GM21619 (cell line): ENCODE results near the gene KLHL28.

Experiments used
- ATAC-seq: cut with Tn5 transposase; IDR thresholded peaks from one replicate; pipeline ENCODE4 v1.9.1; 2021; ENCODE audit not compliant: unreplicated experiment

The KLHL28 gene

GRCh38 chr14:44961554-44962333 lies at the start of gene KLHL28, which contains the start of gene TOGARAM1:
Gene KLHL28 (minus strand): TSS chr14:44961947. CDS start chr14:44945928, 16,019 bp downstream.
Gene TOGARAM1 (plus strand): TSS chr14:44962190. CDS start chr14:44962422, 232 bp downstream.
- peak; percentile 90 for ATAC-seq

GRCh38 chr14:45003924-45004323 lies 42.2 kb upstream of the KLHL28 start:
- no peak for ATAC-seq

- ATAC-seq = no peak
Measured at GRCh38 chr14:44995770-44996294, 34.1 kb upstream of the KLHL28 start.

- no peak for ATAC-seq
Measured at GRCh38 chr14:44995196-44995595, 33.4 kb upstream of the KLHL28 start.

GRCh38 chr14:44990533-44990932 lies 28.8 kb upstream of the KLHL28 start:
- no peak for ATAC-seq

- ATAC-seq = no peak
Measured at GRCh38 chr14:44989497-44990440, 28.0 kb upstream of the KLHL28 start.

GRCh38 chr14:44988694-44989093 lies 26.9 kb upstream of the KLHL28 start:
- ATAC-seq = no peak

- ATAC-seq = no peak
Measured at GRCh38 chr14:44982594-44982993, 20.8 kb upstream of the KLHL28 start.

- no peak for ATAC-seq
Measured at GRCh38 chr14:44981198-44981597, 19.5 kb upstream of the KLHL28 start.

GRCh38 chr14:44979740-44980356 lies 18.1 kb upstream of the KLHL28 start:
- no peak for ATAC-seq

GRCh38 chr14:44979273-44979672 lies 17.5 kb upstream of the KLHL28 start:
- no peak for ATAC-seq

GRCh38 chr14:44971459-44971858 lies 9.7 kb upstream of the KLHL28 start:
- no peak for ATAC-seq

- ATAC-seq = peak; percentile 51
Measured at GRCh38 chr14:44970907-44971306, 9.2 kb upstream of the KLHL28 start.

- ATAC-seq = no peak
Measured at GRCh38 chr14:44968714-44969113, 7.0 kb upstream of the KLHL28 start.

GRCh38 chr14:44966601-44967336 lies 5.0 kb upstream of the KLHL28 start:
- ATAC-seq = no peak

GRCh38 chr14:44963775-44964380 lies 2.1 kb upstream of the KLHL28 start:
- no peak for ATAC-seq

- ATAC-seq = no peak
Measured at GRCh38 chr14:44963044-44963528, 1.3 kb upstream of the KLHL28 start.

GRCh38 chr14:44962334-44963043 lies 742 bp upstream of the KLHL28 start:
- ATAC-seq = peak; percentile 28

- ATAC-seq = peak; percentile 22
Measured at GRCh38 chr14:44961151-44961553, 595 bp downstream of the KLHL28 start.
